Esophagus muscularis mucosa (tissue), 3 donors: ENCODE measurements around the gene ZNF618.

Experiments
- POLR2A ChIP-seq: fragments of 450-650 bp; IDR thresholded peaks from one replicate; pipeline ENCODE4 v1.6.1; 2017; ENCODE audit warnings: antibody characterized with exemption, moderate library complexity, mild to moderate bottlenecking, low read depth
- POLR2AphosphoS5 ChIP-seq, 2 donors: sonication (generic); formaldehyde crosslinking; IDR thresholded peaks; one replicate each; pipeline ENCODE4 v1.6.1; 2017; ENCODE audit warnings: antibody characterized with exemption in 2 of 2
- TF ChIP-seq, protein P1 (sequence below), 3 experiments: fragments of 200-600 bp in 2 of 3; fragments of 450-650 bp in 1 of 3; sonication (generic) in 2 of 3; IDR thresholded peaks; one replicate each; pipeline ENCODE4 v1.5.1; 2017 to 2019; ENCODE audit warnings: antibody characterized with exemption in 3 of 3, mild to moderate bottlenecking in 2 of 3, moderate library complexity in 1 of 3

DNA sequence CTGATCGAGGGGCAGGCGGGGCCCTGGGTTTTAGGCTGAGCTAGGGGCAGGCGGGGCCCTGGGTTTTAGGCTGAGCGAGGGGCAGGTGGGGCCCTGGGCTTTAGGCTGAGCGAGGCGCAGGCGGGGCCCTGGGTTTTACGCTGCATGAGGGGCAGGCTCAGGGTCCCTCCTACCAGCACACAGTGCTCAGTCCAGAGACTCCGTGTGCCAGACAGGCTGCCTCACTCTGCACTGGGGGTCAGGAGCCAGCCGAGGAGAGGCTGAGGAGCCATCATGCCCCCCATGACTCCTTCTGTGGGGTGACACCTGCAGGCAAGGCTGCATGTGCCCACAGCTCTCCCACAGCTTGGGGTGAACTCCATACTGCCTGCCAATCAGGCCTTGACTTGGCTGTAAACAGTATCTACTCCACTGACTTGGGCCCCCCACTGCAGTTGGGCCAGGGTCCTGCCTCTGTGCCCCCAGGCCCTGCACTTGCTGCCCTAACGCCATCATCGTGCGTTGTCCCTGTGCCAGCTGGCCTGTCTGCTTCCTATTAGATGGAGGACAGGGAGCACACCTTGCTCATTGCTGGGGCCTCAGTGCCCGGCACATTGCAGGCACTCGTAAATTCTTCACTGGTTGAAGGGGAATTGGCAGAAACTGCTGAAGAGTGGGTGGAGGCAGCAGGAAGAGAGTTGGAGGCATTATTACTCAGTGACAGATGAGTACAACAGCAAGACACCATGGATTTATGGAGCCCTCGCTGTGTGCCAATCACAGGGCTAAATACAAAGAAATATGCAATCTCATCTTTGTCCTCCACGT, 123.3 kb downstream of the ZNF618 start:
- TF ChIP-seq, protein P1, sequence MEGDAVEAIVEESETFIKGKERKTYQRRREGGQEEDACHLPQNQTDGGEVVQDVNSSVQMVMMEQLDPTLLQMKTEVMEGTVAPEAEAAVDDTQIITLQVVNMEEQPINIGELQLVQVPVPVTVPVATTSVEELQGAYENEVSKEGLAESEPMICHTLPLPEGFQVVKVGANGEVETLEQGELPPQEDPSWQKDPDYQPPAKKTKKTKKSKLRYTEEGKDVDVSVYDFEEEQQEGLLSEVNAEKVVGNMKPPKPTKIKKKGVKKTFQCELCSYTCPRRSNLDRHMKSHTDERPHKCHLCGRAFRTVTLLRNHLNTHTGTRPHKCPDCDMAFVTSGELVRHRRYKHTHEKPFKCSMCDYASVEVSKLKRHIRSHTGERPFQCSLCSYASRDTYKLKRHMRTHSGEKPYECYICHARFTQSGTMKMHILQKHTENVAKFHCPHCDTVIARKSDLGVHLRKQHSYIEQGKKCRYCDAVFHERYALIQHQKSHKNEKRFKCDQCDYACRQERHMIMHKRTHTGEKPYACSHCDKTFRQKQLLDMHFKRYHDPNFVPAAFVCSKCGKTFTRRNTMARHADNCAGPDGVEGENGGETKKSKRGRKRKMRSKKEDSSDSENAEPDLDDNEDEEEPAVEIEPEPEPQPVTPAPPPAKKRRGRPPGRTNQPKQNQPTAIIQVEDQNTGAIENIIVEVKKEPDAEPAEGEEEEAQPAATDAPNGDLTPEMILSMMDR (IDR thresholded peaks at IDR 0.05), result no peak
- TF ChIP-seq POLR2AphosphoS5 (IDR thresholded peaks at IDR 0.05) (no peak), POLR2A (no peak)
